Astrocyte (in vitro differentiated cells and primary cell): ENCODE measurements around the gene SELENOT. TPM values are rescaled to one million over a fixed set of nuclear protein-coding genes. Genes with fewer than 3 reads are reported as not detected.

ENCODE experiments used
- DNase-seq: peaks from one replicate; pipeline ENCODE4 v3.0.0-alpha.2; 2010; ENCODE audit warnings: low read depth
- FAIRE-seq: peaks from 2 replicates; lab custom pipeline; 2011; peaks lifted over from hg19 to GRCh38; lab: Jason Lieb, UNC
- H2AFZ ChIP-seq: 2 replicates; pipeline ENCODE4 v1.6.0; 2012; ENCODE audit warnings: low read depth, low read length, inconsistent platforms
- H3K27ac ChIP-seq: 2 replicates; pipeline ENCODE4 v1.5.1; 2011; ENCODE audit warnings: low read depth, low read length, inconsistent platforms
- H3K27me3 ChIP-seq: 2 replicates; pipeline ENCODE4 v1.6.0; 2011; ENCODE audit warnings: low read length, inconsistent platforms; ENCODE audit not compliant: insufficient read depth
- H3K36me3 ChIP-seq: 2 replicates; pipeline ENCODE4 v1.5.1; 2011; ENCODE audit warnings: low read length, inconsistent platforms; ENCODE audit not compliant: insufficient read depth
- H3K4me1 ChIP-seq: 2 replicates; pipeline ENCODE4 v1.5.1; 2011; ENCODE audit warnings: low read length, inconsistent platforms; ENCODE audit not compliant: insufficient read depth
- H3K4me2 ChIP-seq: 2 replicates; pipeline ENCODE4 v1.6.0; 2012; ENCODE audit warnings: low read length, inconsistent platforms
- H3K4me3 ChIP-seq: 2 replicates; pipeline ENCODE4 v1.5.1; 2011; ENCODE audit warnings: low read depth, mild to moderate bottlenecking, low read length, inconsistent platforms; ENCODE audit not compliant: insufficient read depth
- H3K79me2 ChIP-seq: 2 replicates; pipeline ENCODE4 v1.6.0; 2012; ENCODE audit warnings: mild to moderate bottlenecking, low read length, inconsistent platforms; ENCODE audit not compliant: insufficient read depth
- H3K9ac ChIP-seq: 2 replicates; pipeline ENCODE4 v1.6.0; 2012; ENCODE audit warnings: mild to moderate bottlenecking, low read length, inconsistent platforms
- H3K9me3 ChIP-seq: 2 replicates; pipeline ENCODE4 v1.5.1; 2012; ENCODE audit warnings: low read depth, mild to moderate bottlenecking, low read length, inconsistent platforms; ENCODE audit not compliant: insufficient read depth
- H4K20me1 ChIP-seq: 2 replicates; pipeline ENCODE4 v1.6.0; 2012; ENCODE audit warnings: low read length, inconsistent platforms; ENCODE audit not compliant: insufficient read depth
- H3K27ac Mint-ChIP-seq: one replicate; pipeline ENCODE4 v1.8.0; 2021; ENCODE audit warnings: mild to moderate bottlenecking, mixed read lengths; ENCODE audit not compliant: unreplicated experiment
- H3K27me3 Mint-ChIP-seq: one replicate; pipeline ENCODE4 v1.8.0; 2021; ENCODE audit warnings: low read depth, mixed read lengths; ENCODE audit not compliant: unreplicated experiment
- H3K36me3 Mint-ChIP-seq: one replicate; pipeline ENCODE4 v1.8.0; 2021; ENCODE audit warnings: low read depth, mixed read lengths; ENCODE audit not compliant: unreplicated experiment
- H3K4me1 Mint-ChIP-seq: one replicate; pipeline ENCODE4 v1.8.0; 2021; ENCODE audit warnings: low read depth, mixed read lengths; ENCODE audit not compliant: unreplicated experiment
- H3K4me3 Mint-ChIP-seq: one replicate; pipeline ENCODE4 v1.8.0; 2021; ENCODE audit warnings: mild to moderate bottlenecking, moderate library complexity, mixed read lengths; ENCODE audit not compliant: unreplicated experiment
- H3K9me3 Mint-ChIP-seq: one replicate; pipeline ENCODE4 v1.8.0; 2021; ENCODE audit warnings: mild to moderate bottlenecking, mixed read lengths; ENCODE audit not compliant: unreplicated experiment
- CTCF ChIP-seq: IDR thresholded peaks from 2 replicates; pipeline ENCODE4 v1.5.1; 2011; ENCODE audit warnings: low read depth, mild to moderate bottlenecking, inconsistent platforms, low read length, moderate library complexity; ENCODE audit not compliant: insufficient read depth
- EZH2 ChIP-seq: IDR thresholded peaks from 2 replicates; pipeline ENCODE4 v1.6.1; 2012; ENCODE audit warnings: mild to moderate bottlenecking, low read length, inconsistent platforms; ENCODE audit not compliant: insufficient read depth
- total RNA-seq: library from RNA; stranded (reverse); gene quantifications from 2 replicates; pipeline ENCODE4 v1.2.1, GENCODE V29; 2021

The SELENOT gene
- total RNA-seq, 1 donor from 2014 or later: 132 TPM

GRCh38 chr3:150636258-150636657, 33.1 kb downstream of the SELENOT start:
- Histone ChIP-seq H3K27ac (no peak overlapping the region), H3K36me3 (no peaks in the 10 kb centered on the region), H2AFZ (no peak overlapping the region), H3K9me3 (no peaks in the 10 kb centered on the region), H3K4me1 (peaks cover 4% of the 10 kb centered on the region), H3K79me2 (no peaks in the 10 kb centered on the region), H3K4me3 (no peak overlapping the region), H3K4me2 (no peak overlapping the region), H3K9ac (no peak overlapping the region), H4K20me1 (no peaks in the 10 kb centered on the region), H3K27me3 (no peaks in the 10 kb centered on the region)
- Mint-ChIP-seq H3K4me1 (peaks cover 9% of the 10 kb centered on the region), H3K27me3 (no peaks in the 10 kb centered on the region), H3K9me3 (no peaks in the 10 kb centered on the region), H3K4me3 (no peak overlapping the region), H3K36me3 (no peaks in the 10 kb centered on the region), H3K27ac (no peak overlapping the region)
- TF ChIP-seq CTCF: no peak
- TF ChIP-seq EZH2: no peak
- FAIRE-seq (no peak), DNase-seq (no peak)

DNA sequence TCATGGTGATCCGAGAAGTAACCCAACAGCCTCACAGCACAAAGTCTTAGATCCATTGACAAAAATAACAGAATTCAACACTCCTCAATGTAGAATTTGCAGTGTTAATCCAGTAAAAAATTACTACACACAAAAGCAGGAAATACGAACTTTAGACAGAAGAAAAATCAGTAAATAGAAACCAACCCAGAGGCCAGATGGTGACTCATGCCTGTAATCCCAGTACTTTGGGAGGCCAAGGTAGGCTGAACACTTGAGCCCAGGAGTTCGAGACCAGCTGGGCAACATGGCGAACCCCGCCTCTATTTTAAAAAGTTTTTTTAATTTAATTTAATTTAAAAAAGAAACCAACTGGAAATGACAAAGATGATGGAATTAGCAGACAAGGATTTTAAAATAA, 36.1 kb downstream of the SELENOT start:
- H4K20me1 ChIP-seq: no peaks in the 10 kb centered on the region
- H2AFZ ChIP-seq: no peak overlapping the region
- FAIRE-seq (no peak), DNase-seq (no peak)
- H3K27ac ChIP-seq: no peak overlapping the region
- peaks cover 9% of the 10 kb centered on the region for H3K4me1 Mint-ChIP-seq
- no peak overlapping the region for H3K4me2 ChIP-seq
- no peaks in the 10 kb centered on the region for H3K27me3 Mint-ChIP-seq
- peaks cover 4% of the 10 kb centered on the region for H3K4me1 ChIP-seq
- no peak overlapping the region for H3K4me3 Mint-ChIP-seq
- H3K79me2 ChIP-seq: no peaks in the 10 kb centered on the region
- no peaks in the 10 kb centered on the region for H3K9me3 ChIP-seq
- TF ChIP-seq CTCF: no peak
- no peak for TF ChIP-seq EZH2
- H3K27me3 ChIP-seq: no peaks in the 10 kb centered on the region
- no peak overlapping the region for H3K4me3 ChIP-seq
- no peaks in the 10 kb centered on the region for H3K36me3 ChIP-seq
- H3K9ac ChIP-seq: no peak overlapping the region
- no peaks in the 10 kb centered on the region for H3K9me3 Mint-ChIP-seq
- no peaks in the 10 kb centered on the region for H3K36me3 Mint-ChIP-seq
- no peak overlapping the region for H3K27ac Mint-ChIP-seq

DNA sequence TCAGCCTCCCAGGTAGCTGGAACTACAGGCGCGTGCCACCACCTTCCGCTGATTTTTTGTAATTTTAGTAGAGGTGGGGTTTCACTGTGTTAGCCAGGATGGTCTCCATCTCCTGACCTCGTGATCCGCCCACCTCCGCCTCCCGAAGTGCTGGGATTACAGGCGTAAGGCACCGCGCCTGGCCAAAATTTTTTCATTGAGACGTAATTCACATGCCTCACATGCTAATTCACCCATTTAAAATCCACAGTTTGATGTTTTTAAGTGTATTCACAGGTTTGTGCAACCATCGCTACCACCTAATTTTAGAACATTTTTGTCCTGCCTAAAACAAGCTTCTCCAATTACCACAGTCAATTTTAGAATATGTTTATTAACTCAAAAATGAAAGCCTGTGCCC, 37.1 kb downstream of the SELENOT start:
- H3K36me3 Mint-ChIP-seq: no peaks in the 10 kb centered on the region
- peaks cover 7% of the 10 kb centered on the region for H3K4me1 Mint-ChIP-seq
- H3K4me2 ChIP-seq: no peak overlapping the region
- peaks cover 3% of the 10 kb centered on the region for H3K4me1 ChIP-seq
- no peaks in the 10 kb centered on the region for H3K27me3 Mint-ChIP-seq
- H3K4me3 ChIP-seq: no peak overlapping the region
- no peak overlapping the region for H3K27ac Mint-ChIP-seq
- no peaks in the 10 kb centered on the region for H3K36me3 ChIP-seq
- H2AFZ ChIP-seq: no peak overlapping the region
- no peak overlapping the region for H3K4me3 Mint-ChIP-seq
- FAIRE-seq (no peak), DNase-seq (no peak)
- H3K79me2 ChIP-seq: no peaks in the 10 kb centered on the region
- H3K27me3 ChIP-seq: no peaks in the 10 kb centered on the region
- TF ChIP-seq EZH2 (no peak), CTCF (no peak)
- no peak overlapping the region for H3K9ac ChIP-seq
- no peaks in the 10 kb centered on the region for H4K20me1 ChIP-seq
- no peaks in the 10 kb centered on the region for H3K9me3 Mint-ChIP-seq
- H3K9me3 ChIP-seq: no peaks in the 10 kb centered on the region
- H3K27ac ChIP-seq: no peak overlapping the region
